Measurements from ENCODE around the gene ROBO1. TPM values are rescaled to one million over a fixed set of nuclear protein-coding genes. Genes with fewer than 3 reads are reported as not detected.

ROBO1 gene
- total RNA-seq, 2 experiments from 2014 or later, result not detected

DNA sequence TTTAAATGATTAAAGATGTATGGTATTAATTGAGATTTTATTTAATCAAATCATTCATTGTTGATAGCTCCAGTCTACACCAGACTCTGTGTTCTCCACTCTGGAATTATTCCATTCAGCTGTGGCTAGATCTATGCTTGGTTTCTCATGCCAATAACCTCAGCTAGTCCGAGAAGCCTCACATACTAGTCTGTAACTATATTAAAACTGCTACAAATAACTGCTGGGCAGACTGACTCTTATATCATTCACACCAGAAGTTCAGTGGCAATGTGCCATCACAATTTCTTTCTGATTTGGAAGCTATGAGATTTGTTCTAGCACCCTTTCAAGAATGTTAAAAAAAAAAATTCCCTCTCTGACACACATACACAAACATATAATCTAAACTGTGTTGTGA, 947.3 kb downstream of the ROBO1 start:
- DNase-seq, result no peak
- Mint-ChIP-seq H3K36me3 (ENCODE audit: low read depth) (no peaks in the 10 kb centered on the region), H3K27me3 (no peaks in the 10 kb centered on the region), H3K27ac (no peak overlapping the region), H3K9me3 (no peaks in the 10 kb centered on the region), H3K4me1 (no peaks in the 10 kb centered on the region), H3K4me3 (no peak overlapping the region)
- ChIA-PET CTCF (no interaction called here), POLR2A (no interaction called here)

DNA sequence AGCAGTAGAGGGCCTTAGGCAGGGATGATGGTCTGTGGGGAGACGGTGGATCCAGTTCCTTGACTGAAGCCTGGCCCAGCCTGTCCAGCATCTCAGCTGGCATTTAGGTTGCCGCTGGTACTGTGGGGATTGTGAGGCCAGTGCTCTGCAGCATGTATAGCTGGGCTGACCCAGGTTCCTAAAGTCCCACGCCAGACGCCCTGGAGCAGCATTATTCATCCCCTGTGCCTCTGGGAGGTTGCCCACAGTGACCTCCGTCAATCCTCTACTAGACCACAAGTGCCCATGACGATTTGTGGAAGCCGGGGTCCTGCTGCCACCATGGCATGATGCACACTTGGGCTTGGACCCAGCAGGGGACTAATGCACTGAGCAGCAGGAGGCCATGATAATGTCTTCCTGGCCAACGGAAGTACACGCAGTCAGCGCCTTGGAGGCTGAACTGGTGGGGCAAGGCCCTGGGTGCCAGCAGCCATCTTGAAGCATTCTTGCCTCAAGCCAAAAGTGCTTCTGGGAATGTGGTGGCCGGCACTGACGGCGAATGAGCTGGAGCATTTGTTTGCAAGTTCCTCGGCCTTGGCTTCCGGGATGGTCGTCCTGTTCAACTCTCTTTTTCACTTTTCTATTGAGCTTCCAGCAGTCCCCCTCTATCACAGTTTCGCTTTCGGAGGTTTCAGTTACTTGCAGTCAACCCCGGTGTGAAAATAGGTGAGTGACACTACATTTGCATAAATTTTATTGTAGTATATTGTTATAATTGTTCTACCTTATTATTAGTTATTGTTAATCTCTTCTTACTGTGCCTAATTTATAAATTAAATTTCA, 949.4 kb downstream of the ROBO1 start:
- Mint-ChIP-seq H3K4me1 (no peaks in the 10 kb centered on the region), H3K27me3 (no peaks in the 10 kb centered on the region), H3K9me3 (no peaks in the 10 kb centered on the region), H3K4me3 (no peak overlapping the region), H3K27ac (no peak overlapping the region), H3K36me3 (ENCODE audit: low read depth) (no peaks in the 10 kb centered on the region)
- ChIA-PET CTCF (no interaction called here), POLR2A (no interaction called here)
- no peak for DNase-seq

DNA sequence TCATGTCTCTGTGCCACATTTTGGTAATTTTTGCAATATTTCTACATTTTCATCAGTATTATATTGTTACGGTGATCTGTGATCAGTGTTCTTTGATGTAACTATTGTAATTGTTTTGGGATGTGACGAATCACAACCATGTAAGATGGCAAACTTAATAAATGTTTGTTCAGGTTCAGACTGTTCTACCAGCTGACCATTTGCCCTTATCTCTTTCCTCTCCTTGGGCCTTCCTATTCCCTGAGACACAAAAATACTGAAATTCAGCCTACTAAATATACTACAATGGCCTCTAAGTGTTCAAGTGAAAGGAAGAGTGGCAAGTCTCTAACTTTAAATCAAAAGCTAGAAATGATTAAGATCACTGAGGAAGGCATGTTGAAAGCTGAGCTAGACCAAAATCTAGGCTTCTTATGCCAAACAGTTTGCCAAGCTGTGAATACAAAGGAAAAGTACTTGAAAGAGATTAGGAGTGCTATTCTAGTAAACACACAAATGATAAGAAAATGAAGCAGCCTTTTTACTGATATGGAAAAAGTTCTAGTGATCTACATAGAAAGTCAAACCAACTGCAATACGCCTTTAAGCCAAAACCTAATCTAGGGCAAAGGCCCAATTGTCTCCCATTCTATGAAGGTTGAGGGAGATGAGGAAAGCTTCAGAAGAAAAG, 952.8 kb downstream of the ROBO1 start:
- Mint-ChIP-seq H3K9me3 (no peaks in the 10 kb centered on the region), H3K4me1 (no peaks in the 10 kb centered on the region), H3K4me3 (no peak overlapping the region), H3K36me3 (ENCODE audit: low read depth) (no peaks in the 10 kb centered on the region), H3K27me3 (no peaks in the 10 kb centered on the region), H3K27ac (no peak overlapping the region)
- POLR2A ChIA-PET, result no interaction called here
- no peak for DNase-seq
- CTCF ChIA-PET, result no interaction called here

GRCh38 chr3:78812166-78812565, 955.6 kb downstream of the ROBO1 start:
- no peak overlapping the region for H3K4me3 Mint-ChIP-seq
- no peaks in the 10 kb centered on the region for H3K27me3 Mint-ChIP-seq
- POLR2A ChIA-PET, result no interaction called here
- no peaks in the 10 kb centered on the region for H3K4me1 Mint-ChIP-seq
- no peak overlapping the region for H3K27ac Mint-ChIP-seq
- no peaks in the 10 kb centered on the region for H3K9me3 Mint-ChIP-seq
- CTCF ChIA-PET, result no interaction called here
- no peak for DNase-seq
- H3K36me3 Mint-ChIP-seq (ENCODE audit: low read depth), result no peaks in the 10 kb centered on the region

DNA sequence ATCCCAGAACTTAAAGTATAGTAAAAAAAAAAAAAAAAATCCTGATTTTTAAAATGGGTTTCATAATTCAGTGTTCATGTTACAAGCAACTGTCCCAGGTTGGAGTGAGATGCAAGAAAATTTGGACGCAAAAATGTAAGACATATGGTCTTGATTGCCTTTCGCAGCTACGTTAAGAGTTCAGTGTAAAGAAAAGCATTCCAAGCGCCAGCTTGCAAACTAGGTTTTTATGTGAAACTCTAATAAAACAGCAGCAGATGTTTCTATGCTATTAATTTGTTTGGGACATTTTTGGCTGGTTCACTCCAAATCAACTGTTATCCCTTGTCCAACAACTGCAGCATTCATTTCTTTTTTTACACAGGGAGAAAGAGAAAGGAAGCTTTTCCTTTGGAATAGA, 957.8 kb downstream of the ROBO1 start:
- CTCF ChIA-PET, result no interaction called here
- Mint-ChIP-seq H3K9me3 (no peaks in the 10 kb centered on the region), H3K4me3 (no peak overlapping the region), H3K27ac (no peak overlapping the region), H3K4me1 (no peaks in the 10 kb centered on the region), H3K27me3 (no peaks in the 10 kb centered on the region), H3K36me3 (ENCODE audit: low read depth) (no peaks in the 10 kb centered on the region)
- POLR2A ChIA-PET, result no interaction called here
- no peak for DNase-seq

DNA sequence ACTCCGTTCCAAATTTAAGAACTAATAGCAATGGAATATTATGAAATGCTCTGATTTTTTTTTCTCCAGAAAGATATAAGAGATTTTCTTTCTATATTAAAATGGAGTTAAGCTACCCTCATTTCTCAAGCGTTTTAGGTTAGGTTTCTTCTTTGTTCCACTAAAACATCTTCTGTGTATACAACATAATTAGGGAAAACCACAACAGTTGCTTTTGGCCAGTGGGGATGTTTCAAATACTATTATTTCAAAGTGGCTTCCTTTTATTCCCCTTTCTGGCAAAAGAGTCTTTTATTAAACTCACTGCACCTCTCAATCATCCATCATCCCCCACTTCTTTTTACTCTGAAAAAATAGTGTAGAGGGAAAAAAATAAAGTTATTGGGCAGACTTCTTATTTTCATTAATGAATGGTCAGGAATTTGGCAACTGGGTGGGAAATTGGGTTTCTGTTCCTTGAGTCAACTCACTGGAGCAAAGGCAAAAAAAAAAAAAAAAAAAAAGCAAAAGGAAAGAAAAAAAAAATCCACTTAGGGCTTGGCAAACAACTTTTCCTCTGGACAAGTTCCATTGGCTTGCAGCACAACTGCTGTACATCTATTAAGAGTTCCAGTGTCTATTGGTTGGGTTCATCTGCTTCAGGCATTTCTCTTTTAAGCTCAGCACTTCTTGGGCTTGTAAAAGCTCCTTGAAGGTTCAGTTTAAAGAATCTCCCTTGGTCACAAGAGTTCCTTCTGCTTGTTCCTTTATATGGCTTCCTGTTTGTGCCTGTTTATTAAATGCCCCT, 963.4 kb downstream of the ROBO1 start:
- ChIA-PET CTCF (no interaction called here), POLR2A (no interaction called here)
- H3K4me1 Mint-ChIP-seq, result no peaks in the 10 kb centered on the region
- H3K4me3 Mint-ChIP-seq, result no peak overlapping the region
- no peak for DNase-seq
- H3K27me3 Mint-ChIP-seq, result no peaks in the 10 kb centered on the region
- no peak overlapping the region for H3K27ac Mint-ChIP-seq
- H3K9me3 Mint-ChIP-seq, result peaks cover 6% of the 10 kb centered on the region
- H3K36me3 Mint-ChIP-seq (ENCODE audit: low read depth), result no peaks in the 10 kb centered on the region

DNA sequence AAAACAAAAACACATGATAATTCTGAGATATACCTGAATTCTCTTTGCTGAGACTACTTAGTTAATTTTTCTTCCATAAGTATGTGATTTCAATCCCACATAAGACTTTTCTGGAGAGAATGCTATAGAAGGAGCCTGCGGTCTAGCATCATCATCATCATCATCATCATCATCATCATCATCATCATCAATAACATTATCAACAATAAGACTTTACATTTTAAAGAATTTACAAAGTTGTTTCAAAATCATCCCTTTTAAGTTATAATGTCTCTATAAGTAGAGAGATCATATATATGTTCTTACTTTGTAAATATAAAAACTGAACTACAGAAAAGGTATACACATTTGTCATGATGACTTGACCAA, 965.3 kb downstream of the ROBO1 start:
- Mint-ChIP-seq H3K27ac (no peak overlapping the region), H3K4me1 (no peaks in the 10 kb centered on the region), H3K9me3 (peaks cover 10% of the 10 kb centered on the region), H3K27me3 (no peaks in the 10 kb centered on the region), H3K36me3 (ENCODE audit: low read depth) (no peaks in the 10 kb centered on the region), H3K4me3 (no peak overlapping the region)
- ChIA-PET CTCF (no interaction called here), POLR2A (no interaction called here)
- DNase-seq, result no peak

DNA sequence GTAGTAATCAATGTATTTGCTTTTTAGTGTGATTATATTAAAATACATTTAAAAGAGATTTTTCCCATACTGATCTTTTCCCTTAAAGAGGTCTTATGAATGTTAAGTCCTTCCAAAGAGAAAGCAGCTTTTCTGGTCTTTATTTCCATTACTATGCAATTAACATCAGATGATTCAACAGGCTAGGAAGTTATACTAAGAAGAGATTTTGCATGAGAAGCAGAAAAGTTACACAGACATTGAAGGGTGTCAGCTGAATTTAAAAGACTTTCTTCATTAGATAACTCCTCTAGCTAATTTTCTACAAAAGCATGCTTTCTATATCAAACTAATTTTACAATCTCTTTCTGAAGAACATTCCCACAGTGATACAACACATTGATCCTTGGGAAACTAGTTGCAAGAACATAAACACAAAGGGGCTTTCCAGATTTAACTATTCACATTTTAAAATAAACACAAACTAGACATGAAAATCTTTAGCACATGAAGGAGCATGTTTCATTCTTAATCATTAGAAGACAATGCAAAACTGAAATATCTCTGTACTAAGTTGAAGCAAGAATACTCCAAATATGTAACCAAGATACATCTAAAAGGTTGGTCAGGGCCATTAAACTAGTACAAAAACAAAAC, 965.8 kb downstream of the ROBO1 start:
- Mint-ChIP-seq H3K9me3 (peaks cover 10% of the 10 kb centered on the region), H3K27me3 (no peaks in the 10 kb centered on the region), H3K27ac (no peak overlapping the region), H3K4me1 (no peaks in the 10 kb centered on the region), H3K4me3 (no peak overlapping the region), H3K36me3 (ENCODE audit: low read depth) (no peaks in the 10 kb centered on the region)
- CTCF ChIA-PET, result no interaction called here
- POLR2A ChIA-PET, result no interaction called here
- no peak for DNase-seq

GRCh38 chr3:78799681-78800080, 968.1 kb downstream of the ROBO1 start:
- POLR2A ChIA-PET, result no interaction called here
- CTCF ChIA-PET, result no interaction called here

DNA sequence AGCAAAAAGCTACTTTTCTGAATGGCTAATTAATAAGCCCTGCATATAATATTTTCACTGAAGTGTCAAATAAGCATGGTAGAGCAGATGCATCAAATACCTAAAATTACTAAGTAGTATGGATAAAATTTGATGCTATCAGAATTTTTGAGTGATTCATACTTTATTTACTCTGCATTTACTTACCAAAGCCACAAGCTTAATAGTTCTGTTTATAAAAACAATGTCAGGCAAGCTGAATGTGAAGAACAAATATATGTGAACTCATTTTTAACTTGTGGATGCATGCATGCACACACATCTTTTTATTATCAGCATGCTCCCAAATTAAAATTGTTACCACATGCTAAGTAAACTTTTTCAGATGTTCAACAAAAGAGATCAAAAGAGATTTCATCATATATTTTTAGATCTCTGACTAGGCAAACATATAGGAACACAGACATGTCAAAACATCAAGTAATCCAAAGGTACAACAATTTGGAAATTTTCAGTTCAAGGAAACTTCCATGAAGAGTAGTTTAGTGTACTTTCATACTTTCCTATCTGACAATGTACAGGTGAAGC, 969.4 kb downstream of the ROBO1 start:
- ChIA-PET POLR2A (no interaction called here), CTCF (no interaction called here)
- no peaks in the 10 kb centered on the region for H3K27me3 Mint-ChIP-seq
- no peak overlapping the region for H3K4me3 Mint-ChIP-seq
- peaks cover 12% of the 10 kb centered on the region for H3K9me3 Mint-ChIP-seq
- H3K4me1 Mint-ChIP-seq, result no peaks in the 10 kb centered on the region
- H3K27ac Mint-ChIP-seq, result no peak overlapping the region
- no peaks in the 10 kb centered on the region for H3K36me3 Mint-ChIP-seq (ENCODE audit: low read depth)
- DNase-seq, result no peak

More at GRCh38 chr3:78799681-78800080, 968.1 kb downstream of the ROBO1 start:
- H3K9me3 Mint-ChIP-seq, result peaks cover 12% of the 10 kb centered on the region
- H3K27me3 Mint-ChIP-seq, result no peaks in the 10 kb centered on the region
- H3K4me3 Mint-ChIP-seq, result no peak overlapping the region
- H3K36me3 Mint-ChIP-seq (ENCODE audit: low read depth), result no peaks in the 10 kb centered on the region
- no peak overlapping the region for H3K27ac Mint-ChIP-seq
- no peak for DNase-seq
- no peaks in the 10 kb centered on the region for H3K4me1 Mint-ChIP-seq

DNA sequence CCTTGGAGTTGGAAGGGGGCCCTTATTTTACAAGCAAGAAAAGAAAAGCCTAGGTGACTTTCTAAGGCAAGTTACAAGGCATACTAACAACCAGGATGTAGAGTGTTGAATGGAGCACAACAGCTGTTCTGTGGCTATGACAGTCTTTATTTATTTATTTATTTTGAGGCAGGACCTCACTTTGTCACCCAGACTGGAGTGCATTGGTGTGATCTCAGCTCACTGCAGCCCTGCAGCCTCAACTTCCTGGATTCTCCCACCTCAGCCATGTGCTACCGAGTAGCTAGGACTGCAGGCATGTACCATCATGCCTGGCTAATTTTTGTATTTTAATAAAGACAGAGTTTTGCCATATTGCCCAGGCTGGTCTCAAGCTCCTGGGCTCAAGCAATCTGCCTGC, 973.4 kb downstream of the ROBO1 start:
- POLR2A ChIA-PET, result no interaction called here
- no peak for DNase-seq
- Mint-ChIP-seq H3K27me3 (no peaks in the 10 kb centered on the region), H3K36me3 (ENCODE audit: low read depth) (no peaks in the 10 kb centered on the region), H3K4me1 (no peaks in the 10 kb centered on the region), H3K4me3 (no peak overlapping the region), H3K9me3 (peaks cover 10% of the 10 kb centered on the region), H3K27ac (no peak overlapping the region)
- CTCF ChIA-PET, result no interaction called here

DNA sequence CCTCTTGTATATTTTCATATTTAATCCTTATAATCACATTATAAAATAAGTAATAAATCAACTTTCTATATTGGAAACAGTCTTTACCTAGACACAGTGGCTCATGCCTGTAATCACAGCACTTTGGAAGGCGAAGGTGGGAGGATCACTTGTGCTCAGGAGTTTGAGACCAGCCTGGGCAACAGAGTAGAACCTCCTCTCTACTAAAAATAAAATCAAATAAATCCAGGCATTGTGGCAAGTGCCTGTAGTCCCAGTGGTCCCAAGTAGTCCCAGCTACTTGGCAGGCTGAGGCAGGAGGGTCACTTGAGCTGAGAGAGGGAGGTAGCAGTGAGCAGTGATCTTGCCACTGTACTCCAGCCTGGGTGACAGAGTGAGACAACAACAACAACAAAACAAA, 975.1 kb downstream of the ROBO1 start:
- no peaks in the 10 kb centered on the region for H3K27me3 Mint-ChIP-seq
- peaks cover 11% of the 10 kb centered on the region for H3K9me3 Mint-ChIP-seq
- H3K4me3 Mint-ChIP-seq, result no peak overlapping the region
- H3K27ac Mint-ChIP-seq, result no peak overlapping the region
- POLR2A ChIA-PET, result no interaction called here
- H3K36me3 Mint-ChIP-seq (ENCODE audit: low read depth), result no peaks in the 10 kb centered on the region
- no peak for DNase-seq
- CTCF ChIA-PET, result no interaction called here
- H3K4me1 Mint-ChIP-seq, result no peaks in the 10 kb centered on the region

GRCh38 chr3:78792212-78792611, 975.6 kb downstream of the ROBO1 start:
- ChIA-PET CTCF (no interaction called here), POLR2A (no interaction called here)
- no peaks in the 10 kb centered on the region for H3K27me3 Mint-ChIP-seq
- no peaks in the 10 kb centered on the region for H3K36me3 Mint-ChIP-seq (ENCODE audit: low read depth)
- peaks cover 11% of the 10 kb centered on the region for H3K9me3 Mint-ChIP-seq
- no peak overlapping the region for H3K4me3 Mint-ChIP-seq
- H3K4me1 Mint-ChIP-seq, result no peaks in the 10 kb centered on the region
- no peak overlapping the region for H3K27ac Mint-ChIP-seq
- DNase-seq, result no peak

All from activated CD4-positive, alpha-beta memory T cell treated with anti-CD3 and anti-CD28 coated beads, Interleukin-2, amount 10 ng/mL, durations not matched to agents 7 days and 5 days (primary cell).